Measurements from ENCODE around the gene CDH23.

CDH23 gene

GRCh38 chr10:71442000-71442399 lies 45.3 kb downstream of the CDH23 start:
- DNase-seq, result no peak

- DNase-seq, result no peak
These were observed 46.3 kb downstream of the CDH23 start for GRCh38 chr10:71442859-71443570.

- DNase-seq, result no peak
These were observed 47.0 kb downstream of the CDH23 start for GRCh38 chr10:71443676-71444075.

GRCh38 chr10:71444284-71445054 lies 47.7 kb downstream of the CDH23 start:
- no peak for DNase-seq

GRCh38 chr10:71447676-71448075 lies 51.0 kb downstream of the CDH23 start:
- no peak for DNase-seq

- no peak for DNase-seq
These were observed 51.4 kb downstream of the CDH23 start for GRCh38 chr10:71448146-71448545.

- no peak for DNase-seq
These were observed 52.3 kb downstream of the CDH23 start for GRCh38 chr10:71449026-71449425.

- no peak for DNase-seq
These were observed 55.0 kb downstream of the CDH23 start for GRCh38 chr10:71451754-71452153.

GRCh38 chr10:71453186-71453585 lies 56.5 kb downstream of the CDH23 start:
- DNase-seq, result no peak

GRCh38 chr10:71454347-71454746 lies 57.6 kb downstream of the CDH23 start:
- no peak for DNase-seq

GRCh38 chr10:71455035-71455434 lies 58.3 kb downstream of the CDH23 start:
- DNase-seq, result no peak

GRCh38 chr10:71456631-71457030 lies 59.9 kb downstream of the CDH23 start:
- no peak for DNase-seq

GRCh38 chr10:71457908-71458307 lies 61.2 kb downstream of the CDH23 start:
- DNase-seq, result no peak

- no peak for DNase-seq
These were observed 61.7 kb downstream of the CDH23 start for GRCh38 chr10:71458387-71458786.

GRCh38 chr10:71459513-71459912 lies 62.8 kb downstream of the CDH23 start:
- no peak for DNase-seq

GRCh38 chr10:71460615-71461014 lies 63.9 kb downstream of the CDH23 start:
- DNase-seq, result no peak

GRCh38 chr10:71461457-71461856 lies 64.7 kb downstream of the CDH23 start:
- no peak for DNase-seq

GRCh38 chr10:71462062-71462935 lies 65.6 kb downstream of the CDH23 start:
- no peak for DNase-seq

GRCh38 chr10:71463111-71463510 lies 66.4 kb downstream of the CDH23 start:
- DNase-seq, result no peak

GRCh38 chr10:71465551-71466252 lies 69.0 kb downstream of the CDH23 start:
- no peak for DNase-seq

GRCh38 chr10:71466330-71466729 lies 69.6 kb downstream of the CDH23 start:
- DNase-seq, result no peak

- DNase-seq, result no peak
These were observed 70.4 kb downstream of the CDH23 start for GRCh38 chr10:71467161-71467560.
